Measurements from ENCODE around the gene EMC8. TPM values are rescaled to one million over a fixed set of nuclear protein-coding genes. Genes with fewer than 3 reads are reported as not detected.

The EMC8 gene
- total RNA-seq, 1 experiment from 2014 or later: 73.0 TPM

DNA sequence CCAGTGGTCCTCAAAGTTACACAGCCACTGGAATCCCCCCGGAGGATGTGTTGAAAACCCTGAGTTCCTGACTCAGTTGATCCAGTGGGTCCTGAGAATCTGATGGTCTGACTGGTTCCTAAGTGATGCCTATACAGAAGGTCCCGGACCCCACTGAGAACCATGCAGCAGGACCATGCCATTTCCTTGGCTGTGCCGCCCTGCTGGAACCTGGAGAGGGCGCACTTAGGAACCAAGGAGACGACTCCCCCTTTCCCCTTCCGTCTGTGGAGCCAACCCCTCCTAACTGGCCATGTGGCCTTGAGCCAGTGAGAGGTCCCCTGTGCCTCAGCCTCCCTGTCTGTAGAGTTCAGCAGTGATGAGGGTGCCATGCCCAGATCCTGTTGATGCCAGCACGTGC lies 70.5 kb downstream of the EMC8 start:
- no peaks in the 10 kb centered on the region for H3K9me2 ChIP-seq (ENCODE audit: insufficient read depth)
- no peak overlapping the region for H3K4me2 ChIP-seq (ENCODE audit: low read length)
- H3K79me2 ChIP-seq (ENCODE audit: insufficient read depth, low read length): no peaks in the 10 kb centered on the region; the same call in 1 of the 2 replicates
- no peaks in the 10 kb centered on the region for H4K20me1 ChIP-seq (ENCODE audit: insufficient read depth)
- no peaks in the 10 kb centered on the region for H3K4me1 ChIP-seq (ENCODE audit: control insufficient read depth in 1 of 2, insufficient read depth in 2 of 2, low read length in 2 of 2)
- ChIA-PET RAD21 (ENCODE audit: low non-redundant PET in 1 of 2, low total read pairs in 2 of 2, uncharacterized antibody in 2 of 2, unreplicated experiment in 2 of 2) (no interaction called here), CTCF (no interaction called here), POLR2A (no interaction called here)
- H3K4me3 ChIP-seq (replicated peaks in 1 of 2; ENCODE audit: low read depth in 1 of 2, low read length in 2 of 2): no peak overlapping the region
- TF ChIP-seq, protein P1, sequence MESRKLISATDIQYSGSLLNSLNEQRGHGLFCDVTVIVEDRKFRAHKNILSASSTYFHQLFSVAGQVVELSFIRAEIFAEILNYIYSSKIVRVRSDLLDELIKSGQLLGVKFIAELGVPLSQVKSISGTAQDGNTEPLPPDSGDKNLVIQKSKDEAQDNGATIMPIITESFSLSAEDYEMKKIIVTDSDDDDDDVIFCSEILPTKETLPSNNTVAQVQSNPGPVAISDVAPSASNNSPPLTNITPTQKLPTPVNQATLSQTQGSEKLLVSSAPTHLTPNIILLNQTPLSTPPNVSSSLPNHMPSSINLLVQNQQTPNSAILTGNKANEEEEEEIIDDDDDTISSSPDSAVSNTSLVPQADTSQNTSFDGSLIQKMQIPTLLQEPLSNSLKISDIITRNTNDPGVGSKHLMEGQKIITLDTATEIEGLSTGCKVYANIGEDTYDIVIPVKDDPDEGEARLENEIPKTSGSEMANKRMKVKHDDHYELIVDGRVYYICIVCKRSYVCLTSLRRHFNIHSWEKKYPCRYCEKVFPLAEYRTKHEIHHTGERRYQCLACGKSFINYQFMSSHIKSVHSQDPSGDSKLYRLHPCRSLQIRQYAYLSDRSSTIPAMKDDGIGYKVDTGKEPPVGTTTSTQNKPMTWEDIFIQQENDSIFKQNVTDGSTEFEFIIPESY (IDR thresholded peaks at IDR 0.05; ENCODE audit: extremely low read depth, insufficient replicate concordance, low read length): no peak
- TF ChIP-seq, protein P2, sequence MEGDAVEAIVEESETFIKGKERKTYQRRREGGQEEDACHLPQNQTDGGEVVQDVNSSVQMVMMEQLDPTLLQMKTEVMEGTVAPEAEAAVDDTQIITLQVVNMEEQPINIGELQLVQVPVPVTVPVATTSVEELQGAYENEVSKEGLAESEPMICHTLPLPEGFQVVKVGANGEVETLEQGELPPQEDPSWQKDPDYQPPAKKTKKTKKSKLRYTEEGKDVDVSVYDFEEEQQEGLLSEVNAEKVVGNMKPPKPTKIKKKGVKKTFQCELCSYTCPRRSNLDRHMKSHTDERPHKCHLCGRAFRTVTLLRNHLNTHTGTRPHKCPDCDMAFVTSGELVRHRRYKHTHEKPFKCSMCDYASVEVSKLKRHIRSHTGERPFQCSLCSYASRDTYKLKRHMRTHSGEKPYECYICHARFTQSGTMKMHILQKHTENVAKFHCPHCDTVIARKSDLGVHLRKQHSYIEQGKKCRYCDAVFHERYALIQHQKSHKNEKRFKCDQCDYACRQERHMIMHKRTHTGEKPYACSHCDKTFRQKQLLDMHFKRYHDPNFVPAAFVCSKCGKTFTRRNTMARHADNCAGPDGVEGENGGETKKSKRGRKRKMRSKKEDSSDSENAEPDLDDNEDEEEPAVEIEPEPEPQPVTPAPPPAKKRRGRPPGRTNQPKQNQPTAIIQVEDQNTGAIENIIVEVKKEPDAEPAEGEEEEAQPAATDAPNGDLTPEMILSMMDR (IDR thresholded peaks at IDR 0.05 in 2 of 3, conservative IDR thresholded peaks at IDR 0.05 in 1 of 3; ENCODE audit: borderline replicate concordance in 1 of 3, insufficient read depth in 1 of 3, low read depth in 2 of 3, low read length in 2 of 3): peak in 2 of 3 experiments; percentile 77; a peak in 4 of 6 replicates
- H3K36me3 ChIP-seq (ENCODE audit: control insufficient read depth in 1 of 2, insufficient read depth in 2 of 2, low read length in 2 of 2): peaks cover 0 to 10% of the 10 kb centered on the region in 2 experiments; a peak in 1 of 4 replicates
- no peak overlapping the region for H3K27ac ChIP-seq (ENCODE audit: low read depth, low read length)
- no peaks in the 10 kb centered on the region for H3K9me3 ChIP-seq (ENCODE audit: control insufficient read depth in 1 of 2, insufficient read depth in 1 of 2, low read depth in 1 of 2, low read length in 2 of 2)
- ATAC-seq (peak; percentile 51; the same call in 1 of the 2 replicates), DNase-seq (ENCODE audit: low read depth, low spot score) (no peak)
- H3K9ac ChIP-seq (ENCODE audit: low read length): no peak overlapping the region
- no peak overlapping the region for H2AFZ ChIP-seq (ENCODE audit: low read depth, low read length, poor library complexity, severe bottlenecking)
- no TSS peak for BruUV-seq (replicated peaks)
- intact Hi-C loops (cut with micrococcal nuclease): no loop called here
- H3K27me3 ChIP-seq (ENCODE audit: insufficient read depth, low read length): no peaks in the 10 kb centered on the region

MicroRNAs encoded within 50 kb of the gene (microRNA counts, 767-probe panel; counts per million panel counts)
- not detected for microRNA hsa-miR-1910

Small RNA genes lying within 50 kb of the gene (microRNA-seq; reads per million reads assigned to microRNA genes)
- 18.1 reads per million, percentile 40 among the genes with 10 or more reads in this experiment for gene MIR1910 (ENCODE audit: borderline number of aligned reads)

Other genes starting within 250 kb of the EMC8 start
- gene GSE1, start 186.2 kb downstream of the EMC8 start, total RNA-seq (2021; ENCODE audit: unreplicated experiment): 90.2 TPM
- gene GINS2, start 110.6 kb downstream of the EMC8 start, total RNA-seq (2021; ENCODE audit: unreplicated experiment): 53.3 TPM
- gene C16orf74, start 48.4 kb downstream of the EMC8 start, total RNA-seq (2021; ENCODE audit: unreplicated experiment): 30.0 TPM
- 839 TPM for gene COX4I1, start 151 bp upstream of the EMC8 start, total RNA-seq (2021; ENCODE audit: unreplicated experiment)
- 0.61 TPM for gene IRF8, start 99.6 kb upstream of the EMC8 start, total RNA-seq (2021; ENCODE audit: unreplicated experiment)